GM20000 (cell line): Measurements from ENCODE around the gene COL8A2.
A peak's percentile ranks its signal among the peaks of the same experiment; 100 is the strongest.

Experiments
- DNase-seq: peaks from one replicate; pipeline ENCODE4 v3.0.0; 2012; ENCODE audit warnings: low spot score
- TF ChIP-seq, protein P1 (sequence below): IDR thresholded peaks from 2 replicates; pipeline ENCODE4 v1.5.1; 2012; ENCODE audit warnings: mild to moderate bottlenecking, control low read depth; ENCODE audit errors: extremely low read depth, missing control alignments

COL8A2 gene

DNA sequence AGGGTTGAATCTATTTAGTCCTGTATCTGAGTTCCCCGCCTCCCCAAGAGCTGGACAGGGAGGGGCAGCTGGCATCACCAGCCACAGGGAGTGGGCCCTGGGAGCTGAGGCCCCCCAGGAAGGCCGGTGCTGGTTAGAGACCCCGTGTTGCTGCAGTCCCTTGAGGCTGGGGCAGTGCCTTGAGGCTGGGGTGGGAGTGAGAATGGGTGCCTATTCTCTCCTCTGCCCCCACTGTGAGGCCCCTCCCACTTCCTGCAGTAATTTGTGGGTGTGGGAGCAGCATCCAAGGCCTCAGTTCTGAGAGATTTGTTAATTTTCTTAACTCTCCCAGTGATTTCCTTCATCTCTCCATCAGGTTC lies 26.8 kb upstream of the COL8A2 start:
- no peak for DNase-seq
- TF ChIP-seq, protein P1, sequence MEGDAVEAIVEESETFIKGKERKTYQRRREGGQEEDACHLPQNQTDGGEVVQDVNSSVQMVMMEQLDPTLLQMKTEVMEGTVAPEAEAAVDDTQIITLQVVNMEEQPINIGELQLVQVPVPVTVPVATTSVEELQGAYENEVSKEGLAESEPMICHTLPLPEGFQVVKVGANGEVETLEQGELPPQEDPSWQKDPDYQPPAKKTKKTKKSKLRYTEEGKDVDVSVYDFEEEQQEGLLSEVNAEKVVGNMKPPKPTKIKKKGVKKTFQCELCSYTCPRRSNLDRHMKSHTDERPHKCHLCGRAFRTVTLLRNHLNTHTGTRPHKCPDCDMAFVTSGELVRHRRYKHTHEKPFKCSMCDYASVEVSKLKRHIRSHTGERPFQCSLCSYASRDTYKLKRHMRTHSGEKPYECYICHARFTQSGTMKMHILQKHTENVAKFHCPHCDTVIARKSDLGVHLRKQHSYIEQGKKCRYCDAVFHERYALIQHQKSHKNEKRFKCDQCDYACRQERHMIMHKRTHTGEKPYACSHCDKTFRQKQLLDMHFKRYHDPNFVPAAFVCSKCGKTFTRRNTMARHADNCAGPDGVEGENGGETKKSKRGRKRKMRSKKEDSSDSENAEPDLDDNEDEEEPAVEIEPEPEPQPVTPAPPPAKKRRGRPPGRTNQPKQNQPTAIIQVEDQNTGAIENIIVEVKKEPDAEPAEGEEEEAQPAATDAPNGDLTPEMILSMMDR: no peak

DNA sequence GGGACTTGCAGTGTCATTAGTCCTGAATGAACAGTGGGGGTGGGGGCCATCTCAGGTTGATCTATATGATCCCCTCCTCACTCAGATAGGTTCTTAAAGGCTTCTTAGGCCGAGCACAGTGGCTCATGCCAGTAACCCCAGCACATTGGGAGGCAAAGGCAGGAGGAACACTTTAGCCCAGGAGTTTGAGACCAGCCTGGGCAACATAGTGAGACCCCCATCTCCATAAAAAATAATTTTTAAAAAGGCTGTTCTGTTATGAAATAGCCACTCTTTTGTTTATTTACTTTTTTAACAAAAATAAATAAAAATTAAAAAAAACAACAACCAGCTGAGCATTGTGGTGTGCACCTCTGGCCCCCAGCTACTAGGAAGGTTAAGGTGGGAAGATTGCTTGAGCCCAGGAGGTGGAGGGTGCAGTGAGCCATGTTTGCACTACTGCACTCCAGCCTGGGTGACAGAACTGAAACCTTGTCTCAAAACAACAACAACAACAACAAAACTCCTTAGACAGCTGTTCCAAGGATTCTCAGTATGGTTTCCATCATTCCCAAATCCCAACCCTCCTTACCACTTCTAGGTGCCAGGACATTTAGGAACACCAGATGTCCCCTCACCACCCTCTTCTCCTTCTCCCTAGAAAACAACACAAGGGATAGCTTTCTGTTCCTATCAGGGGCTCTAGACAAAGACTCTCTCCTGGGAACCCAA lies 26.3 kb upstream of the COL8A2 start:
- TF ChIP-seq, protein P1: no peak
- DNase-seq: no peak

DNA sequence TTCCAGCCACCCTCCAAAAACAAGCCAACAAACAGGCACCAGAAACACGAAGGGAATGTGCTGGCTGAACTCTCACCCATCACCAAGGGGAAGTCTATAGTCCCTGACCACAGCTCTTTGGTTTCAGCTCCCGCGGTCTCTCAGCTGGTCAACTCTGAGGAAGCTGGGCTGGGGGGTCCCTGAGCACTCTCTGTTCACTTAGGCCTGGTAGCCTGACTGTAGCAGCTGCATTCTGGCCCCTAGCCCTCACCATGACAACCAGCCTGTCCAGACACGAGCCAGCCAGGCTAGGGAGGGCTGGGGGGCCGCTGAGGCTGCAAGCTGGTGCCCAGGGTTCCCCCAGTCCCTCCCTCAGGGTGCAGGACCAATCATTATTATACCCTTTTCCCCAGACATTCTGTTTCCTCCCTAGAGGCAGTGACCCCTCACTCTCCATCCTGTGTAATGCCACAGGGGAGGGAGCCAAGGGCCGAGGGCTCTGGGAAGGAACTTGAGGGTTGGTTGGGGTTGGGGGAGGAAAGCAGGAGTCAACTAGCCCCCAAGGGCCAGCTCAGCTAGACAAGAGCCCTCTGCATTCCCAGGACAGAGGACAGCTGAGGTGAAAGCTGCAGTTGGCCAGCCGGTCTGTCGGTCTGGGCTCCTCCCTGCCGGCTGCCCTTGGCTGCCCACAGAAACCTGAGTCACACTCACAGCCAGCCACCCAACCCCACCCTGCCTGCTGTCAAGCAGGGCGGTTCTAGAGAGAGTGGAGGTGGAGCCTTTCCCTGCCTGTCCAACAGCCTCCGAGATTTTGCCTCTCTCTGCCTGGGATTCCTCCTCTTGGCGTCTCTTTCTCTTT lies 25.5 kb upstream of the COL8A2 start:
- DNase-seq: peak; percentile 83
- TF ChIP-seq, protein P1: no peak

DNA sequence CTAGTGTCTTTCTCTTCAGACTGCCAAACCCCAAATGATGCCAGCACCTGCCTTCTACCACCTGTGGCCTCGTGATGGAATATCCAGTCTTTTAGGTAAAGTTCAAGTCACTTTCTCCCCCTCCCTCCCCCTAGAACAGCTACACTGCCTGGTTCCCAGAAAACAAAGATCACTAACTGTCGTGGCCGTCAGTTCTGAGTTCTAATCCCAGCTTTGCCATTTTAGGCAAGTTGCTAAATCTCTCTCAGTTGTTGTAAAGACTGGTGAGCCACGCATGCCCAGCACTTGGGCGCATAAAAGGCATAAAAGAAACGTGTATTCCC lies 24.9 kb upstream of the COL8A2 start:
- DNase-seq: no peak
- TF ChIP-seq, protein P1: no peak

DNA sequence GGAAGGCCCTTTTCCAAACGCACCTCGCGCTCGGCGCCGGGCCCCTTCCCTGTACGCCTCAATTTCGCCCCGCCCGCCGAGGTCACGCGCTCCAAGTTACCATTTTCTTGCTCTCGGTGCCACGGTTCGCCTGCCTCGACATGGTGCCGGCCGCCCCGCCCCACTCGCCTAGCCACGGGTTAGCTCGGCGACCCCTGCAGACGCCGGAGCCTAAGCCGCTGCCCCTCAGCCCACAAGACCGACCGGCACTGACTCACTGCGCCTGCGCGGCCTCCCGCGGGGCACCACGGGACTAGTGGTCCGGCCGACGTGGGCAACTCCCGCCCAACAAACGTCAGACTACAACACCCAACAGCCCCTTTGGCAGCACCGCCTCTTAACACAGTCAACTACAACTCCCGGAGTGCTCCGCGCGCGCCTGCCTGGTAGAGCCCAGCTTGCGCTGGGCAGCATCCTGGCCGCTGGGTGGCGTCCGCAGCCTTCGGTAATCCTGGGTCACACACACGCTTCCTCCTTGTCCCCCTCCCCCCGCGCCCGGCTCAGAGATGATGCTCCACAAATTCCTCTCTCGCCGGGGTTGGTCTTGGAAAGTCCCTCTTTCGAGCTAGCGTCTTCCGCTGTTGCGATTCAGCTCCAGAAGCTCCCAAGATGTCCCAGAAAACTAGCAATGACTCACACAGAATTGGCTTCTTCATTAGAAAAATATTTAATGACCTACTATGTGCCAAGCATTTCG lies 24.4 kb upstream of the COL8A2 start, which contains the start of gene TRAPPC3:
TRAPPC3 (minus strand) TSS at position 250 of the 736 bp plus-strand sequence; CDS start at position 142, 108 bp downstream.
- peak; percentile 96 for DNase-seq

DNA sequence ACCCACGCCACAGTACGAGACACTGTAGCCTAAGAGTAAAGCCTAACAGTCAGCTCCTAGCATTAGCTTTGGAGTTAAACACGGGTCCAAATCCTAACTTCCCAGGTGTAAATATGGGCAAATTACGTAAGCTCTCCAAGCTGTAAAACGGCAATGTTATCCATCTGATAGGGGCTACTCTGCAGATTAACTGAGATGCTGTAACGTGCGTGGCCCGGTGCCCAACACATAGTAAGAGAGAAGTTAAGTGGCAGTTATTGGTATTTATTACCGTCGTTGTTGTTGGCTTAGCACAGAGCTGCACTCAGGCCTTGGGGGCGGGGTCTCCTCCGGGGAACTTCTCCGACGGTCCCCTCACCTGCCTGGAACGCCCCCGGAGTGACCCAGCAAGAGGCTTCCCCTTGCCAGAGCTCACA lies 23.8 kb upstream of the COL8A2 start:
- TF ChIP-seq, protein P1: no peak
- DNase-seq: no peak

More for the DNA sequence above, 24.4 kb upstream of the COL8A2 start, which contains the start of gene TRAPPC3:
- TF ChIP-seq, protein P1: peak; percentile 98
